Measurements from ENCODE around the gene AGPAT1. TPM values are rescaled to one million over a fixed set of nuclear protein-coding genes. Genes with fewer than 3 reads are reported as not detected.

AGPAT1 gene
- total and polyA plus RNA-seq, 2 of the 8 experiments (the other 6 are each of a cell fraction or from before 2014, with no cell fraction given): 96.0 to 222 TPM

DNA sequence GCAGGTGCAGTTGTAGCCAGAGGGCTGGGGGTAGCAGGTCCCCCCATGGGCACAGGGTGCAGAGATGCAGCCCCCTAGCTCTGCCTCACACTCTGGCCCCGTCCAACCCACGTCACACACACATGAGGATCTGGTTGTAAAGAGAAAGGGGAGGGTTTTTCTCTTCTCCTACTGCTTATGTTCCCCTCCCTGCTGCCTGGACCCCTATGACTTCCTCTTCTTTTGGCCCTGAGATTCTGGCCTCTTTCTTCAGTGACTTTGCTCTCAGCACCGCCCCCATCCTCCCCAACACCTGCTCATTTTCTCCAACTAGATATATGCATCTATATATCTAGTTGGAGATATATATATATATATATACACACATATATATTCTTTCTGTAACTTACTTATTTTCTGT is 38.2 kb upstream of the AGPAT1 start:
- WGBS, 2 experiments (ENCODE audit: extremely low coverage in 1 of 2, insufficient coverage in 1 of 2, insufficient read length in 1 of 2, insufficient replicate concordance in 2 of 2, low coverage in 1 of 2, low lambda C conversion rate in 2 of 2, missing lambda C conversion rate in 1 of 2): 85% methylated on average over 3 of the region's 3 CpGs; no CpG with 5 or more reads in 1 of the 2 experiments
- no peaks in the 10 kb centered on the region for H3K79me2 ChIP-seq (ENCODE audit: control insufficient read depth in 1 of 2, insufficient read depth in 2 of 2, low read length in 2 of 2)
- H2BK12ac ChIP-seq (ENCODE audit: low read depth, low read length): no peak overlapping the region
- H4K8ac ChIP-seq (ENCODE audit: extremely low read depth, insufficient read depth, low read length): no peak overlapping the region
- H3K14ac ChIP-seq (ENCODE audit: insufficient read length): no peak overlapping the region
- H3K23me2 ChIP-seq (ENCODE audit: low read depth, low read length): no peaks in the 10 kb centered on the region; the same call in 1 of the 2 replicates
- CTCF ChIA-PET (ENCODE audit: partially characterized antibody): interaction anchor here (0.9 kb wide), 1 partner anchor 71 kb away, joined by 3 read pairs; no protein-coding TSS in a partner anchor
- no peak overlapping the region for H2AK5ac ChIP-seq (ENCODE audit: low read depth, low read length)
- H3K9me3 ChIP-seq (ENCODE audit: insufficient read depth in 2 of 2, low read depth in 1 of 2, low read length in 1 of 2): no peaks in the 10 kb centered on the region
- no peak overlapping the region for H2BK5ac ChIP-seq (ENCODE audit: low read depth, low read length)
- POLR2A ChIA-PET (ENCODE audit: partially characterized antibody): no interaction called here
- no peak overlapping the region for H2BK120ac ChIP-seq (replicated peaks; ENCODE audit: low read depth, low read length)
- no peak overlapping the region for H3K4me2 ChIP-seq (ENCODE audit: insufficient read depth in 1 of 2, low read depth in 2 of 2, low read length in 2 of 2)
- no peak overlapping the region for H3K27ac ChIP-seq (ENCODE audit: low read depth, low read length)
- no peak overlapping the region for H2BK15ac ChIP-seq (ENCODE audit: low read length)
- H4K91ac ChIP-seq (replicated peaks; ENCODE audit: insufficient read length, low read length): no peak overlapping the region
- H3K79me1 ChIP-seq (ENCODE audit: low read depth, low read length): no peaks in the 10 kb centered on the region; the same call in 1 of the 2 replicates
- DNase-seq (ENCODE audit: low read depth in 1 of 2, low spot score in 2 of 2): no peak
- no peak overlapping the region for H3K4me3 ChIP-seq (ENCODE audit: extremely low read depth in 1 of 4, insufficient read depth in 2 of 4, low read depth in 3 of 4, low read length in 4 of 4)
- H2BK20ac ChIP-seq (ENCODE audit: low read length): no peak overlapping the region
- FAIRE-seq: no peak
- no peak overlapping the region for H3K23ac ChIP-seq (ENCODE audit: insufficient read length)
- no peak overlapping the region for H2AFZ ChIP-seq (ENCODE audit: low read length)
- no peak overlapping the region for H3K4ac ChIP-seq (replicated peaks; ENCODE audit: insufficient read length, low read depth, low read length)
- no peak overlapping the region for H4K5ac ChIP-seq (ENCODE audit: insufficient read length, low read depth, low read length)
- no peaks in the 10 kb centered on the region for H4K20me1 ChIP-seq (replicated peaks in 1 of 2; ENCODE audit: control insufficient read depth in 1 of 2, insufficient read depth in 2 of 2, low read length in 2 of 2)
- H3K56ac ChIP-seq (replicated peaks; ENCODE audit: insufficient read length, low read depth, low read length): no peak overlapping the region
- H3K9ac ChIP-seq (replicated peaks in 1 of 4; ENCODE audit: extremely low read depth in 1 of 4, low read depth in 3 of 4, low read length in 3 of 4): no peak overlapping the region
- H3K36me3 ChIP-seq (ENCODE audit: control insufficient read depth in 2 of 4, insufficient read depth in 4 of 4, low read length in 3 of 4): no peaks in the 10 kb centered on the region
- no peak overlapping the region for H3K18ac ChIP-seq (ENCODE audit: extremely low read depth, low read length)
- H3K27me3 ChIP-seq (replicated peaks in 1 of 4; ENCODE audit: control insufficient read depth in 3 of 4, extremely low read depth in 1 of 4, insufficient read depth in 3 of 4, low read length in 3 of 4): no peaks in the 10 kb centered on the region
- H3K4me1 ChIP-seq (replicated peaks in 1 of 4; ENCODE audit: control insufficient read depth in 3 of 4, insufficient read depth in 4 of 4, low read length in 3 of 4): no peaks in the 10 kb centered on the region
- TF ChIP-seq, protein P1, sequence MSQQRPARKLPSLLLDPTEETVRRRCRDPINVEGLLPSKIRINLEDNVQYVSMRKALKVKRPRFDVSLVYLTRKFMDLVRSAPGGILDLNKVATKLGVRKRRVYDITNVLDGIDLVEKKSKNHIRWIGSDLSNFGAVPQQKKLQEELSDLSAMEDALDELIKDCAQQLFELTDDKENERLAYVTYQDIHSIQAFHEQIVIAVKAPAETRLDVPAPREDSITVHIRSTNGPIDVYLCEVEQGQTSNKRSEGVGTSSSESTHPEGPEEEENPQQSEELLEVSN (IDR thresholded peaks at IDR 0.05): no peak
- TF ChIP-seq MAFK (IDR thresholded peaks at IDR 0.05; ENCODE audit: low read depth, low read length): no peak
